IMR-90 (cell line): ENCODE results near the gene KCNMA1.
A peak's percentile ranks its signal among the peaks of the same experiment; 100 is the strongest.

Source experiments
- CHD1 ChIP-seq: IDR thresholded peaks from 2 replicates; pipeline ENCODE4 v1.6.1; 2012; ENCODE audit warnings: low read depth, low read length, improper control_type of control experiment
- CTCF ChIP-seq: conservative IDR thresholded peaks from 2 replicates; pipeline ENCODE4 v1.5.1; 2012; ENCODE audit warnings: mild to moderate bottlenecking, low read depth, low read length, improper control_type of control experiment
- ELK1 ChIP-seq: fragments of 150-350 bp; IDR thresholded peaks from 2 replicates; pipeline ENCODE4 v1.6.1; 2016; ENCODE audit warnings: low read depth, mild to moderate bottlenecking, low read length, moderate library complexity, borderline replicate concordance
- FOS ChIP-seq: fragments of 150-350 bp; IDR thresholded peaks from 2 replicates; pipeline ENCODE4 v1.6.1; 2016; ENCODE audit warnings: low read depth, low read length
- MXI1 ChIP-seq: IDR thresholded peaks from 2 replicates; pipeline ENCODE4 v1.6.1; 2012; ENCODE audit warnings: low read depth, mild to moderate bottlenecking, low read length, moderate library complexity, borderline replicate concordance
- NFE2L2 ChIP-seq: fragments of 150-350 bp; IDR thresholded peaks from 2 replicates; pipeline ENCODE4 v1.6.1; 2016; ENCODE audit warnings: low read depth, mild to moderate bottlenecking, low read length
- POLR2A ChIP-seq: IDR thresholded peaks from 2 replicates; pipeline ENCODE4 v1.6.1; 2012; ENCODE audit warnings: mild to moderate bottlenecking, low read depth, low read length
- SMC3 ChIP-seq: fragments of 150-350 bp; IDR thresholded peaks from 2 replicates; pipeline ENCODE4 v1.6.1; 2016; ENCODE audit warnings: low read depth, mild to moderate bottlenecking, antibody characterized with exemption, low read length, moderate library complexity

GRCh38 chr10:77504196-77504872, 133.3 kb downstream of the KCNMA1 start:
- peak; percentile 29; the same call in 1 of the 2 replicates for TF ChIP-seq FOS
- no peak for TF ChIP-seq CTCF
- TF ChIP-seq CHD1 = no peak
- no peak for TF ChIP-seq NFE2L2
- no peak for TF ChIP-seq POLR2A
- no peak for TF ChIP-seq ELK1
- TF ChIP-seq MXI1 = no peak
- no peak for TF ChIP-seq SMC3
